GM21619 (cell line): Measurements from ENCODE around the gene SAP30BP.

Experiments used
- ATAC-seq: cut with Tn5 transposase; IDR thresholded peaks from one replicate; pipeline ENCODE4 v1.9.1; 2021; ENCODE audit not compliant: unreplicated experiment

The SAP30BP gene

GRCh38 chr17:75706042-75706728, 39.0 kb downstream of the SAP30BP start:
- ATAC-seq: no peak

DNA sequence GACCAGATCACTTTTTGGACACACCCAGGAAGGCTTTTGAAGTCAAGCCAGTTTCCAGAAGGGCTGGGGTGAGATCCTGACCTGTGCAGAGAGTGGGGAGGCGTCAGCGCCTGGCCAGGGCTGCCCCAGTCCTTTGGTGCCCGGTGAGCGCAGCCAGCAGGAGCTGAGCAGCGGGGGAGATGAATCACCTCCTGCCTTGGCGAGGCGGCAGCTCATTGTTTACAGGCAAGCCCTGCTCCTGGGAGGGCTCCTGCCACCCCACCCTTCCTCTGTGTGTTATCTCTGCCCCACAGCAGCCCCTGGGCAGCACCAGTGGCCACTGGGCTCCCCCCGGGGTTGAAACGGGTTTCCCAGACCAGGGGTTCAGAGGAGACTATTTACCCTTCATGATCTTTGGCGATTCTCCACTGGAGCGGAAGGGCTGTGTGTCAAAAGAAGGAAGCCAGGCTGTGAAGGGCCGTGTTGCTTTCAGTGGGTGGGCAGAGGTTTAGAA, 40.0 kb downstream of the SAP30BP start:
- no peak for ATAC-seq

DNA sequence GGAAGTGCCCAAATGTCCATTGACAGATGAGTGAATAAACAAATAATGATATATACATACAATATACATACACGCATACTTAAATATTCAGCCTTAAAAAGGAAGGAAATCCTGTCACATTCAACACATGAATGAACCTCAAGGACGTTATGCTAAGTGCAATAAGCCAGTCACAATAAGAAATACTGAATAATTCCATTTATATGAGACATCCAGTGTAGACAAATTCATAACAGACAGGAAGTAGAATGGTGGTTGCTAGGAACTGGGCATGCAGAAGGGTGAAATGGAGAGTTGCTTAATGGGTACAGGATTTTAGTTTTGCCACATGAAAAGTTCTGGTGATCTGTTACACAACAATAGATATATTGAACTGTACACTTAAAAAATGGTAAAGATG, 45.3 kb downstream of the SAP30BP start:
- no peak for ATAC-seq

DNA sequence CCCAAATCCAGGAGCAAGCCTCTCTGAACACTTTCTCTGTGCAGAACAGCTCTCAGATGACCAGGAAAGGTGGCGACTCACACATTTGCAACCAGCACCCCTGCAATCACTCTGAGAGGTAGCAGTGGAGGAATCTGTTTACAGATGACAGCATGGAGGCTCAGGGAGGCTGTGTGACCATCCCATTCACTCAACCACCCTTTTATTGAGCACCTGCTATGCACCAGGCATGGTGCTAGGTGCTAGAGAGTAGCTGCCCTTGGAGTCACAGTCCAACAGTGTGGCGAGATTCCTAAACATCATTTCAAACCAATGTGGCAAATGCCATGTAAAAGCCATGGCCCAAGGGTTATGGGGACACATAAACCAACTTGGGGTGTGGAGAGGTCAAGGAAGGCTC, 52.6 kb downstream of the SAP30BP start:
- no peak for ATAC-seq

DNA sequence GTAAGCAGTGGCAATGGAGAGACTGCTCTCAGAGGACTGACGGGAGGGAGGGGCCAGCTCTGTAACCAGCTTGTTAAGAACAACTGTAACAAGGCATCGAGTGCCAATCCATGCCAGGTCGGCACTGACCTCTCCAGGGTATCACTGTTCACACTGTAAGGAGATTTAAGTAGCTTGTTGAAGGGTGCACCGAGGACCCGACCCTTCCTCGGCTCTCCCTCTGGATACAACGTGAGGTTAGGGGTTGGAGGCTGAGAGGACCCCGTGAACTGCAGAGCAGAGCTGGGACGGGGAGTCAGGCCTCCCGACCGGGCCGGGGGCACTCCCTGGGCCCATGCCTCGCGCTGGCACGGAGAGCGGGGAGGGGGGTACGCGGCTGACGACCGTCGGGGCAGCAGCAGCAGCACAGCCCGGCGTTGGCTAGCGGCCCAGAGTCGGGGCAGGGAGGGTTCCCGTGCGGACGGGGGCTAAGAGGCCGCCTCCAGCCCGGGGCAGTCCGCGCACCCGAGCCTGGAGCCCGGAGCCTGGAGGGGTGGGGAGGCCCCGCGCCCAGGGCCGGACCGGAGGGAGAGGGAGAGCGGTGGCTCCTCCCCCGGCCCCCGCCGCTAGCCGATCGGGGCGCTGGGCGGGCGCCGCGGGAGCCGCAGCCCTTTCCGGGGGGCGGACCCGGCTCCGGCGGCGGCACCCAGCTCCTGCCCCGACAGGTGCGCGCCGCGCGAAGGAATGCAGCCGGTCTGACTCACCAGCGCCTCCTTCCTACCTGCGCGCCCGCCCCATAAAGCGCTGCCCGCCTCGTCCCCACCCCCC, 53.7 kb downstream of the SAP30BP start, which contains the start of gene ITGB4:
Gene ITGB4 (plus strand): TSS at position 804 of the 807 bp plus-strand sequence. CDS start 3,245 bp downstream, outside the sequence.
- ATAC-seq: no peak

GRCh38 chr17:75721463-75722011, 54.4 kb downstream of the SAP30BP start:
- no peak for ATAC-seq

GRCh38 chr17:75722076-75722475, 54.9 kb downstream of the SAP30BP start:
- no peak for ATAC-seq

DNA sequence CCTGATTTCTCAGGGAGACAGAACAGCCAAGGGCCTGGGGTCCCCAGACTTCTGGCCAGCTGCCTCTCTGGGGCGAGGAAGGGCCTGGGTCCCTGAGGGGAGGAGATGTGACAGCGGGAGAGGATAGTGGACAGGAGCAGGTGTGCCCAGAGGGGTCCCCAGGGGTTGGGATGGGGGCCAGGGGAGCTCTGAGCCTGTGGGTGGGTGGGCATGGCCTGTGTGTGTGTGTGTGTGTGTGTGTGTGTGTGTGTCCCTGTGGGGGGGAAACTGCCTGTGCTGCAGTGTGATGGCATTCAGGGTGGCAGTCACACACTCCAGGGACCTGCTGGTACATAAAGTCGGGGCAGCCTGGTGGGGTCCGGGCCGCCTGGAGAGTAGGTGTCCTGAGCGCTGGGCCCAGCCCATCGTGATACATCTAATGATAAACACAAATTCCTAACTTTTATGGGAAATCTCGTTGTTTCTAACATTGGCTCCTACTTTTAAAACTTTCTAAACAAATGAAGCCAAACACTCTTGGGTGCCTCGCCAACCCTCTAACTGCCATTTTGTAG, 55.5 kb downstream of the SAP30BP start:
- ATAC-seq: no peak

- no peak for ATAC-seq
These were observed 56.2 kb downstream of the SAP30BP start for GRCh38 chr17:75723171-75723930.

- ATAC-seq: no peak
These were observed 57.2 kb downstream of the SAP30BP start for GRCh38 chr17:75724016-75725003.

- no peak for ATAC-seq
These were observed 58.4 kb downstream of the SAP30BP start for GRCh38 chr17:75725504-75725903.

DNA sequence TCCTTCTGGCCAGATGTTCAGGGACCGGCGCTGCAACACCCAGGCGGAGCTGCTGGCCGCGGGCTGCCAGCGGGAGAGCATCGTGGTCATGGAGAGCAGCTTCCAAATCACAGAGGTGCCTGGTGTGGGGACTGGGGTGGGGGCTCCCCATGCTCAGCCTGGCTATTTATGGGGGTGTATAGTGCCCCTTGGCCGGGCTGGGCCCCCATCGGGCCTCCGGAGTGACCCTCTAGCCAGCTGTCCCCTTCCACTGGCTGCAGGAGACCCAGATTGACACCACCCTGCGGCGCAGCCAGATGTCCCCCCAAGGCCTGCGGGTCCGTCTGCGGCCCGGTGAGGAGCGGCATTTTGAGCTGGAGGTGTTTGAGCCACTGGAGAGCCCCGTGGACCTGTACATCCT, 60.3 kb downstream of the SAP30BP start:
- ATAC-seq: no peak

DNA sequence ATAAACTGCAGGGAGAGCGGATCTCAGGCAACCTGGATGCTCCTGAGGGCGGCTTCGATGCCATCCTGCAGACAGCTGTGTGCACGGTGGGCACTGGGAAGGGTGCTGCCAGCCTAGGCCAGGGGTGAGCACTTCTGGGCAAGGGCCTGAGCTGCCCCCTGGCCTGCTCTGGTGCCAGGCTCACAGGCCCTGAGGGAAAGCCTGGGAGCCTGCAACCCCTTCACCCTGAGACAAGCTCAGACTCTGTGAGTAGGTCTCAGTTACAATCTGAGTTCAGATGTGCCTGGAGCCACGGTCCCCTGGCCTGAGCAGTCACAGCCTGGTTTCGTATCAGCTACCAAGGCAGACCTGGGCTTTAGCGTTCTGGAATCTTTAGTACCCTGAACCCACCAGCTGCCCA, 62.2 kb downstream of the SAP30BP start:
- no peak for ATAC-seq

- no peak for ATAC-seq
These were observed 62.9 kb downstream of the SAP30BP start for GRCh38 chr17:75730065-75730464.

GRCh38 chr17:75731086-75731715, 64.1 kb downstream of the SAP30BP start:
- ATAC-seq: no peak

GRCh38 chr17:75731716-75732498, 64.8 kb downstream of the SAP30BP start:
- no peak for ATAC-seq

DNA sequence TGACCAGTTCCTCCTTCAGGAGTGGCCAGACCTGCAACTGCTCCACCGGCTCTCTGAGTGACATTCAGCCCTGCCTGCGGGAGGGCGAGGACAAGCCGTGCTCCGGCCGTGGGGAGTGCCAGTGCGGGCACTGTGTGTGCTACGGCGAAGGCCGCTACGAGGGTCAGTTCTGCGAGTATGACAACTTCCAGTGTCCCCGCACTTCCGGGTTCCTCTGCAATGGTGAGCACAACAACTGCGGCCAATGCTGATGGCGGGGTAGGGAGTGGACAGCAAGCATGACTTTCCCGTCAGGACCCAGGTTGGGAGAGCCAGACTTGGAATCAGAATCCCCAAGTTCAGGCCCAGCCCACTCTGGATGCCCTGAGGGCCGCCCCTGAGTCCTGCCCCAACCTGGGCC, 66.3 kb downstream of the SAP30BP start:
- ATAC-seq: no peak

- no peak for ATAC-seq
These were observed 67.6 kb downstream of the SAP30BP start for GRCh38 chr17:75734674-75735294.
